OCI-LY1 (cell line): ENCODE measurements around the gene COA8.

Source experiments
- EZH2 ChIP-seq: fragments of 200-600 bp; sonication (generic), shearing (Covaris generic); IDR thresholded peaks from 2 replicates; pipeline ENCODE4 v1.8.0; 2017; ENCODE audit warnings: borderline replicate concordance, mixed run types, mild to moderate bottlenecking, antibody characterized with exemption, low read length, moderate library complexity, mixed read lengths
- TF ChIP-seq, protein P1 (sequence below): fragments of 200-600 bp; sonication (generic), shearing (Covaris generic); IDR thresholded peaks from 2 replicates; pipeline ENCODE4 v1.5.1; 2017; ENCODE audit warnings: mild to moderate bottlenecking, antibody characterized with exemption, low read length, moderate library complexity, mixed read lengths

DNA sequence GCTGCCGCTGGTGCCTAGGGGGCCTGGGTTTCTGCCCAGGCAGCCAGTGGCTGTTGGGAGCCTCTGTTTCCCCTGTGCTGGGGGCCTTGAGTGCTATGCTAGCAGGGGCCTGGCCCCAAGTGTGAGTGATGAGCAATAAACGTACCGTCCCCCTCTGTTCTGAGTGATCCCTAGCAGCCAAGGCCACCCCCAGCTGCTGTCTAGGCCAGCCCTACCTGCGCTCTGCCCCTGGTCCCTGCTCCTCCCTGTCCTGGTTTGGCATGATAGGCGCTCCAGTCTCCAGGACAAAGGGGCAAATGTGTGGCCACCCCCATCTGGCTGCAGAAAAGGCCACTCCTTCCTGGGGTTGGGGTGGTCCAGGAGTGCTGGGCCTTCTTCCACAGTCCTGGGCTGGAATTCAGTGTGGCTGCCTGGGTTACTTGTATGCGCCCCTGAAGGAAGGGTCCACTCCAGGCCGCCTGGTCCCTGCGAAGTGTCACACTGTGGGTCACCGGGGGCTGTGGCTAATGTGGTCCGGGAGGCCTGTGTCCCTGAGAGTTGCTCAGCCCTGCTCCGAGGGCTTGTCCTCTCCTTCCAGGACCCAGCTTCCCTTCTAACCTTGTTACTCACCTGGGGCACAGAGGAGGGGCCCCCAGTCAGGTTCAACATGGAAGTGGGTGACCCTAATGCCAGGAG is 26.7 kb upstream of the COA8 start:
- TF ChIP-seq, protein P1, sequence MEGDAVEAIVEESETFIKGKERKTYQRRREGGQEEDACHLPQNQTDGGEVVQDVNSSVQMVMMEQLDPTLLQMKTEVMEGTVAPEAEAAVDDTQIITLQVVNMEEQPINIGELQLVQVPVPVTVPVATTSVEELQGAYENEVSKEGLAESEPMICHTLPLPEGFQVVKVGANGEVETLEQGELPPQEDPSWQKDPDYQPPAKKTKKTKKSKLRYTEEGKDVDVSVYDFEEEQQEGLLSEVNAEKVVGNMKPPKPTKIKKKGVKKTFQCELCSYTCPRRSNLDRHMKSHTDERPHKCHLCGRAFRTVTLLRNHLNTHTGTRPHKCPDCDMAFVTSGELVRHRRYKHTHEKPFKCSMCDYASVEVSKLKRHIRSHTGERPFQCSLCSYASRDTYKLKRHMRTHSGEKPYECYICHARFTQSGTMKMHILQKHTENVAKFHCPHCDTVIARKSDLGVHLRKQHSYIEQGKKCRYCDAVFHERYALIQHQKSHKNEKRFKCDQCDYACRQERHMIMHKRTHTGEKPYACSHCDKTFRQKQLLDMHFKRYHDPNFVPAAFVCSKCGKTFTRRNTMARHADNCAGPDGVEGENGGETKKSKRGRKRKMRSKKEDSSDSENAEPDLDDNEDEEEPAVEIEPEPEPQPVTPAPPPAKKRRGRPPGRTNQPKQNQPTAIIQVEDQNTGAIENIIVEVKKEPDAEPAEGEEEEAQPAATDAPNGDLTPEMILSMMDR, result no peak
- no peak for TF ChIP-seq EZH2
